GM19035 (cell line): ENCODE data around the gene PGAP1.
A peak's percentile ranks its signal among the peaks of the same experiment; 100 is the strongest.
"Not testable (repeated sequence)": the region's sequence is repeated elsewhere in the genome, so short reads cannot be mapped to it uniquely, and the experiment has no call there.

Experiments used
- ATAC-seq: cut with Tn5 transposase; IDR thresholded peaks from one replicate; pipeline ENCODE4 v1.9.1; 2021; ENCODE audit not compliant: unreplicated experiment

PGAP1 gene

DNA sequence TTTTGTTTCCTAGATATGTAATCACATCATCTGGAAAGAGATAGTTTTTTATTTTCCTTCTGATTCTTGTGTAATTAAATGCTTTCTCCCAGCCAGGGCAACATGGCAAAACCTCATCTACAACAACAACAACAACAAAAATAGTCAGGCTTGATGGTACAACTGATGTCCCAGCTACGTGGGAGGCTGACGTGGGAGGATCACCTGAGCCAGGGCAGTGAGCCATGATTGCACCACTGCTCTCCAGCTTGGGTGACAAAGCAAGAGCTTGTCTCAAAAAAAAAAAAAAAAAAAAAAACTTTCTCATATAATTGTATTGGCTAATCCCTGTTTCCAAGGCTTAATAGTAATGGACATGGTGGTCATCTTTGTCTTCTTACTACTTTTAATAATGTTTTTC, 26.4 kb upstream of the PGAP1 start:
- ATAC-seq = no peak

DNA sequence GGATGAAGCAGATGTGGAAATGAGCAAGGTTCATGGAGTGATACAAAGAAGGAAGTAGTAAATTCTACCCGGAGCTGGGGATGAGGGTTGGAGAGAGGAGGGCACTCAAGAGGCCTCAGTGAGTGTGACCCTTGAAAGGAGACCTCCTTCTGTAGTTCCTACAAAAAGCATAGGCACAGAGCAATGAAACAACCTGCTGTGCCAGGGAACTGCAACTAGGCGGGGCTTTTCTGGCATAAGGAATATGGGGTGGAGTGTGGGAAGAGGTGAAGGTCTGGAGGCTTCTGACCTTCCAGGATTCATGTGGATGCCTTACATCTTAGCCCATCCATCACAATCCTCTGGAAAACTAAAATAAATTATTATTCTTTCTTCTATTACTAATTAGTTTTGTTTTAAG, 25.5 kb upstream of the PGAP1 start:
- no peak for ATAC-seq

DNA sequence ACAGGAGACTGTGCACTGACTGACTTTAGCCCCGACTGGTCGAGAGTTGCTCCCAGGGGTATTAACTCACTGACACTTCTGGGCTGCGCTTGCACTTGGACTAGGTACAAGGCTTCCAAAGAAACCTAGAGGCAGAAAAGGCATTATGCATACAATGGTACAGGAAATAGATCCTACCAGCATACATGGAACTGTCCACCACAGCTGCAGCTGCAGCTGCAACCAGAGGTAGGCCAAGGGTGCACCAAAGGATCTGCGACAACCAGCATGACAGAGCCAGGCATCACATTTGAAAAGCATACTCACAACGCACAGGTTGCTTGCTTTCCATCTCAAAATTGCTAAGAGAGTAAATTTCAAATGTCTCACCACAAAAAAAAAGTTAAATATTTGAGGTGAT, 22.6 kb upstream of the PGAP1 start:
- ATAC-seq = no peak

DNA sequence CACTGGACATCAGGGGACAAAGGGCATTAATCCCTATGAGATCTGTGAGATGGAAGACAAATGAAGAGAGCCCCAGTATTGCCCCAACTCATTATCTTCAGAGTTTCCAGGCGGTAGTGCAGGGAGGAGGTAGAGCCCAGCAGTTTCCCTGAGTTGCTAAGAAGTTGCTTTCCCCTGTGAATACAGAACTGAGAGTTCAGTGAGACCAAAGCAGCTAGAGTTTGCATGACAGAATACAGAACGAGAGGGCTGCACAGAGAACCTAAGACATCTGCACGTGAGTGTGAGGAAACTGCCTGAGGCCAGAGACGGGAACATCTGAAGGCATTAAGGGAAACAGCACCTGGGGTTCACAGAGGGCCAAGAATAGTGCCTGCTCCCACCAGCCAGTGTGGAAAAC, 18.1 kb upstream of the PGAP1 start:
- ATAC-seq = peak; percentile 93

DNA sequence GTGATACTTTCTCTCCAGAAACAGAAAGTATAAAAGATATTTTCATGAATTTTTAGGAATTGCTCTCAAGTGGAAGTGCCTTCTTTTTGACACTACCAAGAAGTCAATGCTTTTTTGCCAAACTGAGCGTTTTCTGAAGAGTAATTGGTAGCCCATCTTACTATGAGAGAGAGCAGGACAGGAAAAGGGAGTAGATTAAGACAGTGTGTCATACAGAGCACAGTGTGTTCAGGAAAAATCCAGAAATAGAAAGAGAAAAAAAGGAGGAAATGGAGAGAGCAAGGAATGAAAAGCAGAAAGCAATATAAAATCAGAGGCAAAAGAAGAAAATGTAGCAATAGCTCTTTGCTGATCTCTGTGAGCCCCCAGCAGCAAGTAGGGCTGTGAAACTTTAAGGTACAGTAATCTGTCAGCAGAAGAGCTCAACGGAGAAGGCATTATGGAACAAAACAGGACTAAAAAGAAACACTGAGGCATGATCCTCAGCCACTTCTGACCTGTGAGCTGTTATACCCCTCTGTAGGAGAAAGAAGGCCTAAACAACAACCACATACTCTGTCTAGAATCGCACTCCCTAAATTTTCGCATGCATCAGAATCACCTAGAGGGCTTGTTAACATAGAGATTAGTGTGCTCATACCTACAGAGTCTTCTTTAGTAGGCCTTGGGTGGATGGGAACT, 15.0 kb upstream of the PGAP1 start:
- ATAC-seq = no peak

DNA sequence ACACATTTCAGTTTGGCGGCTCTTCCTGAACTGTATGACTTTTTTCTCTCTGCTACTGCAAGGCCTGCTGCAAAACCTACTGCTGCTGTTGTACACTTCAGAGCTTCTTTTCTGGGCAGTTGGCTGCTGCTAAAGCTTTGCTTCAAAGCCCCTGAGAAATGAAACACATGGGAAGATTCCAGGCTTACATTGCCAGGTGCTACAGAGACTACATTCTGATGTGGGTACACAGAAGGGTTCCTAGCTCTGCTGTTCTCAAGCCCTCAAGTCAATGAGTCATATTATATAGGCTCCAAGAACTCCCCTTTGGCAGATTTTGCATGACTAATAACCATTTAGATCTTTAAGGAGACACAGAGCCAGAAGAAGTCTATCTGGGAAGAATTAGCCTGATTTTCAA, 12.9 kb upstream of the PGAP1 start:
- no peak for ATAC-seq

DNA sequence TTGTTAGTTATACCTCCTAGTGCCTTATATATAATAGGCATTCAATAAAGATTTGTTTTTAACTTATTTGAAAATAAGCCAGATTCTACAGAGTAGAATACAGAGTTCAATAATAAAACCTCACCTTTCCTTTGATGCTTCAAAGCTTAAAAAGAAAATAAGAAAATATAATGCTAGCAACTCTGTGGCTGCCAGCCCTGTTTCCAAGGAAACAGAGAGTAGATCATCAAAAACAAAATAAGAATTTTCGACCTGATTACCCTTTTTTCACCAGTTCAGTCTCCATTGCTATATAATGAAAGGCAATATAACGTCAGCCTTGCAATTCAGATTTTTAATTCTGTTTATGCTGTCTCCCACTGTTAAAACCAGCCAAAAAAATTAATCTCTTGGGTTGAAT, 8.9 kb upstream of the PGAP1 start:
- ATAC-seq = no peak

DNA sequence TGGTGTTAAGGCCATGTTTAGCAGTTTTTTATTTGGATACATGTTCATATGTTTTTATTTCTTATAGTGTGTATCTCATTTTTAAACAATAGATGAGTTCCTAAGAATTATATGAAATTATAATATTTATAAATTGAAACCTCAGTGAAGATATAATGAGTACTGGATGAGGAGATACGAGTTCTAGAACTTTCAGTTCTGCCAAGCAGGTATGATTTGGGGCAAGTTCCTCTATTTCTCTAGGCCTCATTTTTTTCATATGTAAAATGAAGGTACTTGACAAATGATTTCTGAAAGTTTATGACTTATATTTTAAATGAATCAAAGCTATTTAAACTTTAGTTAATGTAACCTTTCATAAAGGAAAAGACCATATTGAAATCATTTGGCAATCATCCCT, 8.2 kb upstream of the PGAP1 start:
- no peak for ATAC-seq

DNA sequence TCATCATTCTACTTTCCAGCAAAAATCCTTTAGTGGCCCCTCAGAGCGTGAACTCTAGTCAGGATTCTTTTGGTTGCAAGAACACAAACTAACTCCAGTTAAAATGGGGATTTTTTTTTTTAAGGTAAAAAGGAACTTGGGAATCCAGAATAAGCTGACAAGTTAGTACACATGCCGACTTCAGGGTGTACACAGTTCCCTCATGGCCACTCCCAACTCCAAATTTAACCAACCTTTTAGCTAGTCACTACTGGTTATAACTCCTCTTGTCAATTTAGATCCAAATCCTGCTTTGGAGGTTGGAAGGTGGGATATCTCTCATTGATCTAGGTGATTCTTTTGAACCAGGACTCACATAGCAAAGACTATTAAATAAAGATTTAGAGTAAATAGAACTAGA, 5.0 kb upstream of the PGAP1 start:
- no peak for ATAC-seq

DNA sequence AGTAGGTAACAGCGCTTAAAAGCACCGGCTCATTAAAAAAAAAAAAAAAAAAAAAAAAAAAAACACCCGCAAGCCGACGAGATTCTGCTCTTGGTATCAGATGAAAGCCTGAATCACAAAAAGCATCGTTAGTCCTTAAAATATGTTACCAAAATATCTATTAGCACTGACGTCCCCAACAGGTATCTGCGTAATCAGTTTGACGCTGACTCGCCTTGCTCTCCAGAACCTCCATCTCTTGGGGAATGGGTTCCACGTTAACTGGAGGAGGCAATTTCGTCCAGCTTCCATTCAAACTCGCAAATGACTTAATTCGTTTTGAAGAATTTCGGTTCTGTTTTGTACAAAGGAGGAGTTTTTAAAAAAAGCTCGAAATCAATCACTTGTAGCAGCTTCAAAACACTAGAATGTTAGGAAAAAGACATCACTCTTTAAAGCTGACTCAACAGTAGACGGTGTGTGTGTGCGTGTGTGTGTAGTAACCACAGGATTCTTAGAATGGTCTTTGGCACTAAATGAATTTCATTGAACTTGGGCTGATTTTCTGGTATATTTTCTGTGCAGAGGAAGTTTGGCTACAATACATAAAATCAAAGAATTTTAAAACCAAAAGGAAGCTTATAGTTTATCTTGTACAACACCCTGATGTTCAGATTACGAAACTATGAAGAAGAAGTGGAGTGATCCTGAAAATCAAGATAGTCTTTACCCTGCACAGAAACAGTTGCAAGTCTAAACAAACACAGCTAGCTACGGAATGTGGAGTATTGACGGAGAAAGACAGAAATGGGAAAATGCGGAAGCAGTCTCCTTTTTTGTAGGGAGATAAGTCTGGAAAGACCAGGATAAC, 1.1 kb upstream of the PGAP1 start:
- no peak for ATAC-seq

DNA sequence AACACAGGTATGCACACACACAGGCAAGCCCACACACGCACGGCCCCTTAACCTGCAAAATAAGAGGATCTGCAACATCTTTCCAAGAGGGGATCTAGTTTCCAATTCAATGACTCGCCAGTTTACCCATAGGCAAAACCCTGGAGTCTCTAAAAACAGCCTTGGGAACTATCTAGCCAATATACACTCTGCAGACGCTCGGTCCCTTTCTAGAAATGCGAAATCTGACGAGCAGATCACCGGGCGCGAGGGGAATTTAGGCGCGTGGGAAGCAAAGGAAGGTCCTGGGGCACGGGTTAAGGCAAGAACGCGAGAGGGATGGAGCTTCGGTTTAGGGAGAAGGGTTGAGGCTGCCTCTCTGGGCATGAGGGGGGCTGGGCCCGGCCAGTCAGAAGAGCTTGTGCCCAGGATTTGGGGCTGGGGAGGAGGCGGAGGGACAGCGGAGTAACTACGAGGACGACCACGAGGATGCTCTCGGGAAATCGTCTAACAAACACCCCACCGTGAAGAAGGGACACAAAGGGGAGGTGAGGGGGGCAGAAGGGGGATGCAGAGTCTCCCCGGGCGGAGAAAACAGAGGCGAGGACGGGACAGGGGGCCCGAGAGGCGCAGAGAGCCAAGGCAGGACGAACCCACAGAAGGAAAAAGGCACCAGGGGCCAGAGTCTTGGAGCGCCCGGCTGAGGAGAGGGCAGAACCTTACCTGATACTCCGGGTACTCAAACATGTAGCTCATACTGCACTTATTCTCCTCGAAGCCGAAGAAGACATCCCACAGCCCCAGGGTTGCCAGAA, 542 bp downstream of the PGAP1 start:
- peak; percentile 40 for ATAC-seq

DNA sequence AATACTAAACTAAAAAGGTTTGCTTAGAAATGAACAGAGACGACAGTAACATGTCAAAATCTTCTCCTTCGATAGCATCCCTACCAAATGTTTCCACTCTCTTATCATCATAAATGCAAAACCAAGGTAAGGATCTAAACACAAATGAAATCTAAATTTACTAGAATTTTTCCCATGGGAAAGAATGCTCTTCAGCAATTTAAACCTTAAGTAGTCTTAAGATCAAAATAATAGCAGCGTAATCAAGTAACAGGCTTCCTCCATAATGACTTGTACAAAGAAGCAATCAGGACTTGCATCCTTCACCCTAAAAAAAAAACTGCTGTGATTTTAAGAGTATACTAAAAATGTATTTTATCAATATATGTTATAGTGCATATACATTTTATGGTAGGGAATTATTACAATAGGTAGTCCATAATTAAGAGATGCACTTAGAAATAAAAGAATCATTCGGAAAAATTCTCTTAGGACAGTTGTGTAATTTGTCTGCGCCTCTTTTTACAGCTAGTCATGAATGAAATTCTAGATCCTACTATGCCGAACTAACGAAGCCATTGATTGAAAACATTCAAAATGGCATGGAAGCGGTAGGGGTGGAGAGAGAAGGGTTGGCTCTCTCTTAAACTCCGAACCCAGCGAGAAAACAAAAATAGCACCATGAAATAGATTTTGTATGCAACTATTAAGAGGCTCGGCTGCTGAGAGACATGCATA, 1.3 kb downstream of the PGAP1 start:
- ATAC-seq = no peak

DNA sequence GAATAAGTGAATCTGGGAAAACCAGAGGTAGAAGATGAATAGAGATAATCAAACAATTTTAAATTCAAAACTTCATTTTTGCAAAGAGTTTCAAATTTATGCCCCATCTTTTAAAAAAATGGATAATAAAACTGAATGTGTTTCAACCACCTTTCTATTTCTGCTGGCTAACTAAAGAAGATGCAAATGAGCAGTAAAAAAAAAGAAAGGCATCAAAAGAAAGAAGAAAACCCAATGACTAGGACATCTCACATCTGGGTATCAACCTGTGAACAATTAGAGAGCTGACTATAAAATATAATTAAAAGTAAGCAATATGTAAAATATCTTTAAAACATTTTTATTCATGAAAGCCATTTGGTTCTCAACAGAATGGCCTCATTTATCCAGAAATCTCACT, 2.5 kb downstream of the PGAP1 start:
- no peak for ATAC-seq

DNA sequence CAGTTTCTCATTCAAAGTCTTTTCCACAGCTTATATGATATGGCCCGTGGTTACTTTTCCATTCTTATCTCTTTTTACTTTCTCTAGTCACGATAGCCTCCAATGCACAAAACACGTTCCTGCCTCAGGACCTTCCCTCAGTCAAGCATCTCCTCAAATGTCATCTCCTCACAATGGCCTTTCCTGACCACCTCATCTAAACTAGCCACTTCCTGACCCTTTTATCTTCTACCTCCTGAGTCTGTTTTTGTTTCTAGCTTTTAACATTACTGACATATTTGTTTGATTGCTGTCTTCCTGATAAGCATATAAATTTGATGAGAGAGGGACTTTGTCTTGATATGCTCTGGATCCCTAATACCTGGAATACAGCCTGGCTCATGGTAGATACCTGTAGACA, 7.6 kb downstream of the PGAP1 start:
- no peak for ATAC-seq

DNA sequence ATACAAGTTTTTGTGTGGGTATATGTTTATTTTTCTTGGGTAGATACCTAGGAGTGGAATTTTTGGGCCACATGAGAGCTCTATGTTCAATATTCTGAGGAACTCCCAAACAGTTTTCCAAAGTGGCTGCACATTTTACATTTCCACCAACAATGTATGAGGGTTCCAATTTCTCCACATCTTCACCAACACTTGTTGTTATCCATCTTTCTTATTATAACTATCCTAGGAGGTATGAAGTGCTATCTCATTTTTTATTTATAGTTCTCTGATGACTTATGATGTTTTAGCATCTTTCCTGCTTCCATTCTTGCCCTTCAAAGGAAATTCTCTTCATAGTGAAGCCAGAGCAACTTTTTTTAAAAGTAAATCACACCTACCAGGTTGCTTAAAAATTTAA, 8.7 kb downstream of the PGAP1 start:
- no peak for ATAC-seq

DNA sequence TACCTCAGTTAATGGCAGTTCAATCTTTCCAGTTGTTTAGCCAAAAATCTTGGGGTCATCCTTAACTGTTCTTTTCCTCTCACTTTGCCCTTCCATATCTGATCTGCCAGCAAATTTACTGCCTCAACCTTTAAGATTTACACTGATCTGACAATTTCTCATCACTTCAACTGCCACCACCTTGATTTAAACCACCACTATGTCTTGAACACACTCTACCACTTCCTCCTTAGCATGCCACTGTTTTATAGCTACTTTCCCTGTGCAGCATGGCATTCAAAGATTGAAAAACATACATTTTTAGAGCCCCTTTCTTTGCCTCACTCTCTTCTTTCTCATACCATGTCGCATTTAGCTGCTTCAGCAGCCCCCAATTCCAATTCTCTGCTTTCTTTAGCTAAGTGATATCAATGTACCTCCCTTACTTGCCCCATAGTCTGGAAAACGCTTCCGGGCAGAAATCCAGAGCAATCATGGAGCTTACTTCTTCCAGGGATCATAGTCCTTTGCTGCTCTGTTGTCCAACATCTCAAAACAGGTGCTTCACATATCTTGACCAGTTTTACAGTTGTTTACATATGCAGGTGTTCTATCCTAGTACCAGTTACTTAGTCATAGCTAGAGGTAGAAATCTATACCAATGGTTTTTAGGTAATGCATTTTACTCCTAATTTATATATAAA, 10.9 kb downstream of the PGAP1 start:
- ATAC-seq = no peak

DNA sequence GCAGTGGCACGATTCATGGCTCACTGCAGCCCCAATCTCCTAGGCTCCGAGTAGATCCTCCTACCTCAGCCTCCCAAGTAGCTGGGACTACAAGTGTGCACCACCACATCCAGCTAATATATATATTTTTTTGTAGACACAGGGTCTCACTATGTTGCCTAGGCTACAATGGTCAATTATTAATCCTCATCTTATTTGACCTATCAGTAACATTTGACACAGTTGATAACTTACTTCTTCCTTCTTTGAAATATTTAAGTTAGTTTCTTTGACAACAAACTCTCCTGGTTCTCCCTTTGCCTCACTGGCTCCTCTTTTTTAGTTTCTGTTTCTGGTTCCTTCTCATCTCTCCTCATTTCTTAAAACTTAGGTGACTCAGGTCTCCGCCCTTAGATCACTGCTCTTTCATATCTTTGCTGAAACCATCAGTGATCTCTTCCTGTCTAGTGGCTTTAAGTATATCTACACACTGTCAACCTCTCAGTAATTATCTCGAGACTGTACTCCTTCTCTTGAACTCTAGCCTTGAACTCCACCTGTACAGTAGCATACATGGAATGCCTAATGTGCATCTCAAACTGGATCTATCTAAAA, 11.5 kb downstream of the PGAP1 start:
- ATAC-seq = peak; percentile 91

DNA sequence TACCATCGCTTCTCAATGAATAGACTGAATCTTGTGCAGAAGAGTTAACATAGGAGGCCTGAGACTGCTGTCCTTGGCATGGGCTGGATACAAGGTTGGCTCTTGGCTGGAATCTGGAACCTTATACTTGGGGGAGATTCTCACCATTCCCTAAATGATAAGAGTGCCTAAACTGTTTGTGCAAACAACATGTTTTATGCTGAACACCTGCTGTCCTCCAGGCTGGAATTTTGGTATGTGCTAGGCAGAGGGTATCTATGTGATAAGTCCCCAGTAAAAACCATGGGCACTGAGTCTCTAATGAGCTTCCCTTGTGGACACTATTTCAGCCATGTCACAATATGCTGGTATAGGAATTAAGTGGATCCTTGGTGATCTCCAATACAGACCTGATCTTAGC, 12.8 kb downstream of the PGAP1 start:
- no peak for ATAC-seq

DNA sequence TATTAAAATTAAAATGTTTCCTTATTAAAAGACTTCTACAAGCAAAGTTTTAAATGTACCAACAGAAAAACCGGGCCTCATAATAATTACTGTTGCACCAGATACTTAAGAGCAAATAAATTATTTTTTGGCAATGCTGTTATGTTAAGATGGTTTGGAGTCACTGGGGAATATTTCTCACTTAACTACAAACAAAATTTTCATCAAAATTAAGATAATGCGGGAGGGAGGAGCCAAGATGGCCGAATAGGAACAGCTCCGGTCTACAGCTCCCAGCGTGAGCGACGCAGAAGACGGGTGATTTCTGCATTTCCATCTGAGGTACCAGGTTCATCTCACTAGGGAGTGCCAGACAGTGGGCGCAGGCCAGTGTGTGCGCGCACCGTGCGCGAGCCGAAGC, 21.1 kb downstream of the PGAP1 start:
- ATAC-seq = not testable (repeated sequence)

DNA sequence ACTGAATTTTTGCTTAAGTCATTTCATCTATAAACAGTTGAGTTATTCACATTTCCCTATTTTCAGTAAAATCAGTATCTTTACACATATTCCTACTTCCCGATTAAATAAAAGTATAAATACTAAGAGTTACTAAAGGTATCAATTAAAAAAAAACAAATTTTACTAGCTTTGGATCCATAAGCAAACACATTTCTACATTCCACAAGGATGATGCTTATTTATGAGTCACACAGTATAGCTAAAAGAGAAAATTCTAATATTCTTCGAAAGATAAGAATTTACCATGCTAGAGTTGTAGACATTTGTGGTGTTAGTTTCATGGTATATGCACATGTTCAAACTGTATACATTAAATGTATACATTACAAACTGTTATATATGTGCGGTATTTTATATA, 23.7 kb downstream of the PGAP1 start:
- no peak for ATAC-seq
